Stomach (tissue), 4 donors: ENCODE measurements around the gene HCN2.
A peak's percentile ranks its signal among the peaks of the same experiment; 100 is the strongest.

Source experiments
- POLR2AphosphoS5 ChIP-seq, 3 donors: sonication (generic); formaldehyde crosslinking; IDR thresholded peaks; one replicate each; pipeline ENCODE4 v1.6.1; 2016; ENCODE audit warnings: antibody characterized with exemption in 3 of 3
- TF ChIP-seq, protein P1 (sequence below), 7 experiments: fragments of 450-650 bp in 4 of 7; fragments of 200-600 bp in 3 of 7; sonication (generic) in 3 of 7; IDR thresholded peaks; one replicate each; pipeline ENCODE4 v1.5.1; 2016 to 2019; ENCODE audit warnings: antibody characterized with exemption in 7 of 7, control low read depth in 2 of 7, mild to moderate bottlenecking in 1 of 7

DNA sequence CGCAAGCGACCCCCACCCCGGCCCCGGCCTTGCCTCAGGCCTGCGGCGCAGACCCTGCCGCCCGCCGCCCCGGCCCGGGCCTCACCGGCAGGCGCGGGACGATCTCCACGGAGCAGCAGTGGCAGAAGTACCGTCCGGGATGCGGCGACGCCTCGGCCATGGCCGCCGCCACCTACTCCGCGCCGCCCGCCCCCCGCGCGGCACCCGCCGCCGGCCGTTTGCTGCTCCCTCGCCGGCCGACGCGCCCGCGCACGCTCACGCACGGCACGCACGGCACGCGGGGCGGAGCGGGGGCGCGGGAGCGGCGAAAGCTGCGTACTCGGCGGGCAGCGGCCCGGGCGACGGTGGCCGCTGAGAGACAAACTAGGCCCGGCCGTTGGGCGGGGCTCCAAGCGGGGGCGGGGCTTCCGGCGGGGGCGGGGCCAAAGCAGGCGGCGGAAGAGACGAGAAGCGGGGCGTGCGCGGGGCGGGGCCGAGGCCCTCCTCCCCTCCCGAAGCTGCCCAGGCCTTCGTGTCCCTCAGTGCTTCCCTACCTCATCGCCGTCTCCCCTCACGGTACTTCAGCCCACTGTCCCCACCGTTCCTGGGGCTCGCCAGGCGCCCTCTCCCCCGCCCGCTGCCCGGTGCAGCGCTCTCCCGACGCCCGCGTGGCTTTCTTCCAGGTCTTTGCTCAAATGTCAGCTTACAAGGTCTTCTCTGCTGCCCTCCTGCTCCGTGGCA, 73.4 kb downstream of the HCN2 start, which contains the start of gene RNF126:
- peak; percentile 79 to 94 (median 80) for TF ChIP-seq POLR2AphosphoS5 (IDR thresholded peaks at IDR 0.05)
- TF ChIP-seq, protein P1, sequence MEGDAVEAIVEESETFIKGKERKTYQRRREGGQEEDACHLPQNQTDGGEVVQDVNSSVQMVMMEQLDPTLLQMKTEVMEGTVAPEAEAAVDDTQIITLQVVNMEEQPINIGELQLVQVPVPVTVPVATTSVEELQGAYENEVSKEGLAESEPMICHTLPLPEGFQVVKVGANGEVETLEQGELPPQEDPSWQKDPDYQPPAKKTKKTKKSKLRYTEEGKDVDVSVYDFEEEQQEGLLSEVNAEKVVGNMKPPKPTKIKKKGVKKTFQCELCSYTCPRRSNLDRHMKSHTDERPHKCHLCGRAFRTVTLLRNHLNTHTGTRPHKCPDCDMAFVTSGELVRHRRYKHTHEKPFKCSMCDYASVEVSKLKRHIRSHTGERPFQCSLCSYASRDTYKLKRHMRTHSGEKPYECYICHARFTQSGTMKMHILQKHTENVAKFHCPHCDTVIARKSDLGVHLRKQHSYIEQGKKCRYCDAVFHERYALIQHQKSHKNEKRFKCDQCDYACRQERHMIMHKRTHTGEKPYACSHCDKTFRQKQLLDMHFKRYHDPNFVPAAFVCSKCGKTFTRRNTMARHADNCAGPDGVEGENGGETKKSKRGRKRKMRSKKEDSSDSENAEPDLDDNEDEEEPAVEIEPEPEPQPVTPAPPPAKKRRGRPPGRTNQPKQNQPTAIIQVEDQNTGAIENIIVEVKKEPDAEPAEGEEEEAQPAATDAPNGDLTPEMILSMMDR (IDR thresholded peaks at IDR 0.05), result no peak
